NB4 (cell line): ENCODE measurements around the gene HLA-DPA1.

ENCODE experiments used
- DNase-seq: peaks from one replicate; pipeline ENCODE4 v3.0.0; 2010; ENCODE audit warnings: low read depth
- H3K4me3 ChIP-seq: one replicate; pipeline ENCODE4 v1.5.1; 2011; ENCODE audit warnings: mild to moderate bottlenecking, low read depth, low read length, moderate library complexity
- CTCF ChIP-seq: IDR thresholded peaks from one replicate; pipeline ENCODE4 v1.5.1; 2012; ENCODE audit warnings: low read depth, low read length
- MAX ChIP-seq: IDR thresholded peaks from 2 replicates; pipeline ENCODE4 v1.6.1; 2011; ENCODE audit warnings: low read depth, low read length
- MYC ChIP-seq: IDR thresholded peaks from 2 replicates; pipeline ENCODE4 v1.6.1; 2011; ENCODE audit warnings: low read depth, low read length
- POLR2A ChIP-seq: IDR thresholded peaks from 2 replicates; pipeline ENCODE4 v1.6.1; 2011; ENCODE audit warnings: mild to moderate bottlenecking; ENCODE audit not compliant: insufficient read length; ENCODE audit errors: extremely low read depth

Gene HLA-DPA1

GRCh38 chr6:33116841-33117711 is 43.6 kb upstream of the HLA-DPA1 start:
- no peak for DNase-seq
- no peak overlapping the region for H3K4me3 ChIP-seq
- TF ChIP-seq POLR2A (no peak), MYC (no peak)

GRCh38 chr6:33116417-33116816 is 43.0 kb upstream of the HLA-DPA1 start:
- DNase-seq = no peak
- H3K4me3 ChIP-seq = no peak overlapping the region
- TF ChIP-seq MYC = no peak
- no peak for TF ChIP-seq POLR2A
- no peak for TF ChIP-seq MAX
- TF ChIP-seq CTCF = no peak

- DNase-seq = peak; percentile 60
Observed at GRCh38 chr6:33114406-33114805, 41.0 kb upstream of the HLA-DPA1 start.

GRCh38 chr6:33113755-33114154 is 40.3 kb upstream of the HLA-DPA1 start:
- no peak overlapping the region for H3K4me3 ChIP-seq
- no peak for TF ChIP-seq POLR2A
- TF ChIP-seq MYC = no peak
- no peak for TF ChIP-seq MAX
- no peak for TF ChIP-seq CTCF
- no peak for DNase-seq

More at GRCh38 chr6:33114406-33114805, 41.0 kb upstream of the HLA-DPA1 start:
- TF ChIP-seq MAX (no peak), CTCF (no peak), MYC (no peak), POLR2A (no peak)
- H3K4me3 ChIP-seq = no peak overlapping the region

DNA sequence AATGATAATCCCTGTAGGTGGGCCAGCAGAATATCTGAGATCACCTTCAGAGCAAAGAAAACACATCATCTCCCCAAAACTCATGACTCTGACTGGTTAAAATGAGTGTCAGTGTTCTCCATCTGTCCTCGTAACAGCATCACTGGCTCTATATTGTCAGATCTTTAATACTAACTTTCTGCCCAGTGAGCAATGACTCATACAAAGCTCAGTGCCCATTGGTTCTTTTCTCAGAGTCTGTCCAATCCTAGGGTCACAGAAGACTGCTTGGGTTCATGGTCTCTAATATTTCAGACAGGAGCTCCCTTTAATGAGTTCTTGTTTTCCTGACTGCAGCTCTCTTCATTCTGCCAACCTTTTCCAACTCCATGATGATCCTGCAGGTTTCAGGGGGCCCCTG is 38.7 kb upstream of the HLA-DPA1 start:
- DNase-seq = peak; percentile 62
- TF ChIP-seq CTCF = no peak
- no peak for TF ChIP-seq MAX
- TF ChIP-seq MYC = no peak
- no peak for TF ChIP-seq POLR2A
- H3K4me3 ChIP-seq = no peak overlapping the region

- TF ChIP-seq POLR2A (no peak), MYC (no peak), CTCF (no peak), MAX (no peak)
- no peak overlapping the region for H3K4me3 ChIP-seq
- no peak for DNase-seq
Observed at GRCh38 chr6:33108307-33108706, 34.9 kb upstream of the HLA-DPA1 start.
